Activated T-helper 2 cell treated with anti-CD3 and anti-CD28 coated beads, Interferon-gamma antibody, Interleukin-2, Interleukin-4, amounts not matched to agents 10 μg/mL and 5 μg/mL and 100 μg/mL, durations not matched to agents 14 hours and 24 hours and 36 hours (primary cell): Measurements from ENCODE around the gene NUP133. TPM values are rescaled to one million over a fixed set of nuclear protein-coding genes. Genes with fewer than 3 reads are reported as not detected.

Experiments used
- DNase-seq: peaks from one replicate; pipeline ENCODE4 v3.0.0; 2021; ENCODE audit warnings: low spot score
- H3K27ac Mint-ChIP-seq: one replicate; pipeline ENCODE4 v1.8.0; 2021; ENCODE audit warnings: mixed read lengths
- H3K27me3 Mint-ChIP-seq: one replicate; pipeline ENCODE4 v1.8.0; 2021; ENCODE audit warnings: low read depth, mixed read lengths
- H3K36me3 Mint-ChIP-seq: one replicate; pipeline ENCODE4 v1.8.0; 2021; ENCODE audit warnings: low read depth, mixed read lengths
- H3K4me1 Mint-ChIP-seq: one replicate; pipeline ENCODE4 v1.8.0; 2021; ENCODE audit warnings: low read depth, mixed read lengths
- H3K4me3 Mint-ChIP-seq: one replicate; pipeline ENCODE4 v1.8.0; 2021; ENCODE audit warnings: low read depth, mild to moderate bottlenecking, moderate library complexity, mixed read lengths
- H3K9me3 Mint-ChIP-seq: one replicate; pipeline ENCODE4 v1.8.0; 2021; ENCODE audit warnings: mixed read lengths
- intact Hi-C: fragments of 100-400 bp; cut with micrococcal nuclease; formaldehyde crosslinking; loops from one replicate; pipeline ENCODE4 v1.15.1; 2023
- total RNA-seq: library from RNA; stranded (reverse); gene quantifications from 2 replicates; pipeline ENCODE4 v1.2.3, GENCODE V29; 2022

The NUP133 gene
- total RNA-seq = 49.2 and 50.1 TPM in 2 replicates

DNA sequence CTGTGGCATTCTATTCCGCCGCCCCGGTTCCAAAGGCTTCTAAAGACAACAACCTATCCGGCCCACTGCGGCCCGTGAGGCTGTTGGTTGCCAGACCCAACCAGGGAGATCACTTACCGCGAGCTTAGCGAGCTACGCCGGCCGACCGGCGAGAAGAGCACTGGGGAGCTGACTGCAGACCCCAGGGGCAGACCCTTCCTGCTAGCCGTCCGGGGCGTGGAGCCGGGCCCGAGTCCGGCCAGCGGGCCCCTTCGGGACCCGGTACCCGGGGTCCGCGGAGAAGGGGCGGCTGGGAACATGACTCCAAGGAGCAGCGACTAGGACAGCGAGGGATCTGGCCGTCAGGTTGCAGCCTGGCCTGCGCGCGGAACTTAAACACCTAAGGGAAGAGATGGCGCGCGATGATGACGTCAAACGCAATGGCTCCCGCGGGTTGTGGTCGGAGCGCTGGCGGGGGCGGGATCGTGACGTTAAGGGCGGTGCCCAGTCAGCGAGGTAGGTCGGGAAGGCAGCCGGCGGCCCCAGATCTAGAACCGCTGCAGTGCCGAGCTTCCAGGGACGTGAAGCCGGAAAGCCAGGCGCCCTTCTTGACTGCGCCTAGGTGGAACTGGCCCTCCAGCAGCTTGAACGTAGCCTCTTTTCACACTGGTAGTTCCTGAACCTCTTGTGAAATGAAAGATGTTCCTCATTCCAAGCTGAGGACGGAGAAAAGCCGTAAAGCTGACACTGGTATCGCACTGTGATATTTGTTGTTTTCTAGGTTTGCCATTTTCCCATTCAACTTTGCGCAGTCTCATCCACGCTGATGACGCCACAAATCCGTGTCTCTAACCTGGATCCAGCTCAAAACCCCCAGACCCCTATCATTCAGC, at the start of gene NUP133:
TSS of gene NUP133 (minus strand) at position 391 of the 872 bp plus-strand sequence. CDS start at position 299, 92 bp downstream.
- Mint-ChIP-seq H3K9me3 (no peaks in the 10 kb centered on the region), H3K36me3 (peaks cover 8% of the 10 kb centered on the region), H3K4me1 (peaks cover 21% of the 10 kb centered on the region), H3K4me3 (peak within 1 kb of the TSS; percentile 89), H3K27ac (peak within 1 kb of the TSS; percentile 89), H3K27me3 (no peaks in the 10 kb centered on the region)
- DNase-seq = peak; percentile 96
- intact Hi-C loops = loop anchor here (1.0 to 5.0 kb wide), 3 partner anchors 51 to 166 kb away; partner anchors contain the start of genes CCSAP, TAF5L and URB2

DNA sequence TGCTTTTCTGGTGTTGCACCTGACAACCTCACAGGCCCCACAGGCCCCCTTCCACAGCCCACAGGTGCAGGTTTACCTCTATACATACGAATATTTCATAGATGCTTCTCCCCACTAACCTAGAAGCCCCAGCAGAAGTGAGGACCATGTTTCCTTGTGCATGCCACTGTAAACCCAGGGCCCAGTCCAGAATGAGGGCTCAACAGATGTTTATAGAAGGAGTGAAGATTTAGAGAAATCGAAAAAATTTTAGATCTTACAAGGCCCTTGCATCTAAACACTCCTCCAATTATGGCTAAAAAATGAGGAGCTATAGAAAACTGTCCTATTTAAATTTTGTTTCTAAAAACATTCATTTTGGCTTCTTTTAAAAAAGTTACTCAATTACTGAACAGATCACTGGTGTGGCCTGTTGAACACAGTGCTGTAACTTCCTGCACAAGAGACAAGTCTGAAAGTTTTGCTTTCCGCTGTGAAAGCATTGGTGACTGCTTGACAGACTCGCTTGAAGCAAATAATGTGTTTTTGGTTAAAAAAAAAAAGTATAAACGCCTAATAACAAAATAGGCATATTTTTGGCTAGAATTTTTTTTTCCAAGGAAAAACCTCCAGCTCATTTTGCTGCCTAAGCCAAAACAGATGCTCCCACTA, 49.2 kb upstream of the NUP133 start:
- Mint-ChIP-seq H3K4me1 (peaks cover 36% of the 10 kb centered on the region), H3K27me3 (no peaks in the 10 kb centered on the region), H3K4me3 (peak overlapping the region; percentile 87), H3K9me3 (no peaks in the 10 kb centered on the region), H3K27ac (peak overlapping the region; percentile 79), H3K36me3 (peaks cover 21% of the 10 kb centered on the region)
- intact Hi-C loops = loop anchor here (5.0 kb wide), 1 partner anchor 1085 kb away; the partner anchor contains the start of gene COG2
- DNase-seq = no peak

DNA sequence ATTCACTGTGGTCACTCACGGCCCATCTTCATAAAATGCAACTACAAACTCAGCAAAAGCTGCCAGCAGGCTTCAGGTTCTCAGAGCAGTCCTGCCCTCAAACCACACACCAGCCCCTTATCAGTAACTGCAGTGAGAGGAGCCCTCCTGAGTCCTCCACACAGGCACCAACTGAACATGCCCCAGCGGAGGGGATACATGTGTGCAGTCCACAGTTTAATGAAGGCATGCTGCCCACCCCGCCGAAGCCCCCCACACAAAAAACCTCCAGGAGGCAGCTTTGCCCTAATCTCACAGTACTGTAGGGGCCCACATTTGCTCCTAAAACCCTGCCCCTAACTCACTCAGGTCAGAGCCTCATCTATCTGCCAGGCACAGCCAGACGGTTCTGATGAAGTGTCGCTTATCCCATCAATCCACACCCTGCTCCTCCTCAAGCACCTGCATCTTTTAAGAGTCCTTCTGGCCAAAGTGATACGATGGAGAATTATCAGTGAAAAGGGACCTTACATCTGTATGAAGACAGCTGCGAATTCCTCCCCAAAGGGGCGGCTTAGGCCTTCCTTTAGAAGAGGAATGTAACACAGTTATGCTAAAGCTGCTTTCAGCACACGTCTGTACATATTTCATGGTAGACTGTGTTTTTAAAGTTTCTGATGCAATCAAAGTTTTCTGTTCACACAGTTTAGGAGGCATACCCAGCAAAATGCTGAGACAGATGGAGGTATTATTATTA, 46.9 kb upstream of the NUP133 start:
- no peaks in the 10 kb centered on the region for H3K27me3 Mint-ChIP-seq
- no peaks in the 10 kb centered on the region for H3K9me3 Mint-ChIP-seq
- peaks cover 21% of the 10 kb centered on the region for H3K36me3 Mint-ChIP-seq
- intact Hi-C loops = loop anchor here (5.0 kb wide), 1 partner anchor 1087 kb away; the partner anchor contains the start of gene COG2
- no peak overlapping the region for H3K27ac Mint-ChIP-seq
- peaks cover 41% of the 10 kb centered on the region for H3K4me1 Mint-ChIP-seq
- no peak overlapping the region for H3K4me3 Mint-ChIP-seq
- DNase-seq = no peak

DNA sequence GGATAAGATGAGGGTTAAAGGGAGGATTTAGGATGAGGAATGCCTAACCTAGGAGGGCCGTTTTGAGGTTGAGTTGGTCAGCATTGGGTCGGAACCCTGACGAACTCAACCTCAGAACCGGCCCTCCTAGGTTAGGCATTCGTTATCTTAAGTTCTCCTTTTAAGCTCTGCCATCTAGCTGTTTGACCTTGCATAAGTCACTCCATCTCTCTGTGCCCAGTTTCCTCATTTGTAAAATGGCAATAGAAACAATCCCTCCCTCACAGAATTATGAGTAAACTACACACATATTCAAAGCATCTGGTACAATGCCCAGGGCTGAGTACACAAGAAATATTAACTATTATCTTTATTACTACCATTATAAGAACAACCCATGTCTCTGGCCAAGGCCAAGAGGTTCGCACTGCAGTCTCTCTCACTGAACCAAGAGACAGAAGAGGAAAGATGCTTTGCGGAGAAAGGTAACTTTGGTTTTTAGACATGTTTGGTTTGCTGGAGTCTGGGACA, 45.5 kb upstream of the NUP133 start:
- peaks cover 34% of the 10 kb centered on the region for H3K4me1 Mint-ChIP-seq
- no peak overlapping the region for H3K4me3 Mint-ChIP-seq
- peaks cover 32% of the 10 kb centered on the region for H3K36me3 Mint-ChIP-seq
- no peaks in the 10 kb centered on the region for H3K27me3 Mint-ChIP-seq
- intact Hi-C loops = no loop called here
- no peak for DNase-seq
- no peak overlapping the region for H3K27ac Mint-ChIP-seq
- no peaks in the 10 kb centered on the region for H3K9me3 Mint-ChIP-seq

DNA sequence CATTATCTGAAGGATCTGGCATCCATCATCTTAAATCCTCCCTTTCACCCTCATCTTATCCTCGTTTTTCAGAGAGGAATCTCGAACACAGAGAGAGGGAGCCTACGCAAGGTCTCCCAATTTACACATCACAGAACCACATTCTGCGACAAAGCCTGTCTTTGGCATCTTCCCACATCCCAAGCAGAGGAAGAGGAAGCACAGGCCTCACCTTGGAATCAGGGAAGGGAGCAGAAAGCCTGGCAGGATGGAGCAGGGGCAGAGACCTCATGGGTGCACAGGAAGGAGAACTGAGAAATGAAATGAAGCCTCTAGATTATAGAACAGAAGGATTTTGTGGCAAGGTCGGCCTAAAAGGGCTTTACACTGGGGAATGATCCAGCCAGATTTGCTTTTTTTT, 44.6 kb upstream of the NUP133 start:
- no peaks in the 10 kb centered on the region for H3K9me3 Mint-ChIP-seq
- intact Hi-C loops = no loop called here
- H3K36me3 Mint-ChIP-seq = peaks cover 39% of the 10 kb centered on the region
- H3K27ac Mint-ChIP-seq = no peak overlapping the region
- H3K4me1 Mint-ChIP-seq = peaks cover 34% of the 10 kb centered on the region
- no peak for DNase-seq
- no peak overlapping the region for H3K4me3 Mint-ChIP-seq
- no peaks in the 10 kb centered on the region for H3K27me3 Mint-ChIP-seq

DNA sequence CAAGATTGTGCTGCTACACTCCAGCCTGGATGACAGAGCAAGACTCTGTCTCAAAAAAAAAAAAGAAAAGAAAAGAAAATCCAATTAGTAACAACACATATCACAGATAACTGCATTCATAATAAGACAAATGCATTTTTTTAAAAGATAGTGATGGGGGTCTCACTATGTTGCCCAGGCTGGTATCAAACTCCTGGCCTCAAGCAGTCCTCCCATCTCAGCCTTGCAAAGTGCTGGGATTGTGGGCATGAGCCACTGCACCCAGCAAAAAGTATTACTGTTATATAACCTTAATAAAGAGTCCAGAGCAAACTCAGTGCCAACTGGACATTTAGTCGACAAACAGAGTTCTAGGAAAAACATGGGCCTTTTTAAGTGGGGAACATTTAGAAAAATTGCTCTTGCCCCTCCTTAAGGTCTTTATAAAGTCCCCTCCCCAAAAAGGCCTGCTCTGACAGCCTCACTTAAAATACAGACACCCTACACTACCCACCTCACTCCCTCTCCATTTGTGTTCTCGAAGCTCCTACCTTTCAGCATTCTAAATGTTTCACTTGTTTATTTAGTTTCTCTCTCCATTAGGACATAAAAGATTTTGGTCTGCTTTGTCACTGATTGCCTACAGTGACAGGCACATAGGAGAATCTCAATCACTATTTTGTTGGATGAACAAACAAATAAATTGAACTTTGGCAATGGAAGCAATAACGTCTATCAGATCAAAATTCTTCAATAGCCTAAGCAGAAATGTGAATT, 42.8 kb upstream of the NUP133 start:
- Mint-ChIP-seq H3K4me1 (peaks cover 22% of the 10 kb centered on the region), H3K9me3 (no peaks in the 10 kb centered on the region), H3K4me3 (no peak overlapping the region), H3K36me3 (peaks cover 40% of the 10 kb centered on the region), H3K27ac (peak overlapping the region; percentile 5), H3K27me3 (no peaks in the 10 kb centered on the region)
- no peak for DNase-seq
- intact Hi-C loops = no loop called here

DNA sequence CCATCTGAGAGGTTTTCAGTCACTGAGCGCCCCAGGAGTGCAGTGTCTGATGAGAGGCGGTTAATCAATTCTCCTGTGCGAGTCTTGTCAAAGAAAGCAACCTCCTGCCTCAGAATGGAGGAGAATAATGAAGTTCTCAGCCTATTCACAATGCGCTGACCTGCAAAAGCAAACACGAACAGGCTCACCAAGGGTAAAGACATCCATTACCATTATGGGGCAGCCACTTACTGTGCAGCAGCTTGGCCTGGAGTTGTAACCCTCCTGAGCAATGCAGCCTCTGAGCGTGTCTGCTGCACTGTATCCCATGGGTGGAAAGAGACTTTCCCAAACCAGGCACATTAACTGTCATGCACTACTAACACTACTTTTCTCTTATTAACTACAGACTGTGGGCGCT, 39.4 kb upstream of the NUP133 start:
- intact Hi-C loops = no loop called here
- Mint-ChIP-seq H3K27ac (no peak overlapping the region), H3K4me1 (peaks cover 17% of the 10 kb centered on the region), H3K9me3 (no peaks in the 10 kb centered on the region), H3K36me3 (peaks cover 54% of the 10 kb centered on the region), H3K4me3 (no peak overlapping the region), H3K27me3 (no peaks in the 10 kb centered on the region)
- no peak for DNase-seq

DNA sequence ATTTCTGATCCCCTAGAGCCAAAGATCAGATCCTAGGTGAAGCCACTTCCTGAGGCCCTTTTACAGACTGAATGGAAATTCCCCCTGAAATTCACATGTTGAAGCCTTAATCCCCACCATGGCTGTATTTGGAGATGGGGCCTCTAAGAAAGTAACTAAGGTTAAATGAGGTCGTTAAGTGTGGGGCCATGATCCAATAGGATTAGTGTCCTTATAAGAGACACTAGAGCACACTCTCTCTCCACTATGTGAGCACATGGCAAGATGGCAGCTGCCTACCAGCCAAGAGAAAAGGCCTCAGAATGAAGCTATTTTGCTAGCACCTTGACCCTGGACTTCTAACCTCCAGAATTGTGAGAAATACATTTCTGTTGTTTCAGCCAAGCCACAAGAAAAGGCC, 36.4 kb upstream of the NUP133 start:
- Mint-ChIP-seq H3K27ac (no peak overlapping the region), H3K4me3 (no peak overlapping the region), H3K36me3 (peaks cover 73% of the 10 kb centered on the region), H3K9me3 (no peaks in the 10 kb centered on the region), H3K27me3 (no peaks in the 10 kb centered on the region), H3K4me1 (peaks cover 21% of the 10 kb centered on the region)
- no peak for DNase-seq
- intact Hi-C loops = no loop called here

DNA sequence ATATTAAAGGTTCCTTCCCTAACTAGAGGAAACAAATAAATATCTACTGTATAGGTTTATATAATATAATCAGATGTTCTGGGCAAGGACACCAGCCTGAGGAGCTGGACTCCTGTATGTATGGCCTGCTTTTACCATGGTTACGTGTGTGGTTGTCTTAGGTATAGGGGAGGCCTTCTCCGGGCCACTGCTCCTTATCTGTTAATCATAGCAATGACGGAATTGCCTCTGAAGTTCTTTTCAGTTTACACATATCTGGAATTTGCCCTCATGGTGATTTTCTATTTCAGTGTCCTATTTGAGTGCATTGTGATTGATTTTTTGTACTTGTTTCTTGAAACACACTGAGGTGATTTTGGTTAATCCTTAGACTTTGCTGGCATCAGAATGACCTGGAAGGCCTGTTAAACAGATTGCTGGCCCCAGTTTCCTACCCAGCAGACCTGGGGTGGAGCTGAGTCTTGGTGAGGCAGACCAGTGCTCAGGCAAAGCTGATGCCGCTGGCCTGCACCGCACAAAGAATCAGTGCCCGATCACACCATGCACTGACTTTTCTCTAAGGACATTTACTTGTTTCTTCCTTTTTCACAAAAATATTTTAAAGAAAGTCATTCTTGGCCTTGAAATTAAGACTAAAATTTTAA, 31.8 kb upstream of the NUP133 start:
- H3K27me3 Mint-ChIP-seq = no peaks in the 10 kb centered on the region
- H3K4me1 Mint-ChIP-seq = peaks cover 23% of the 10 kb centered on the region
- no peaks in the 10 kb centered on the region for H3K9me3 Mint-ChIP-seq
- intact Hi-C loops = no loop called here
- H3K36me3 Mint-ChIP-seq = peaks cover 79% of the 10 kb centered on the region
- H3K27ac Mint-ChIP-seq = no peak overlapping the region
- DNase-seq = no peak
- H3K4me3 Mint-ChIP-seq = no peak overlapping the region

DNA sequence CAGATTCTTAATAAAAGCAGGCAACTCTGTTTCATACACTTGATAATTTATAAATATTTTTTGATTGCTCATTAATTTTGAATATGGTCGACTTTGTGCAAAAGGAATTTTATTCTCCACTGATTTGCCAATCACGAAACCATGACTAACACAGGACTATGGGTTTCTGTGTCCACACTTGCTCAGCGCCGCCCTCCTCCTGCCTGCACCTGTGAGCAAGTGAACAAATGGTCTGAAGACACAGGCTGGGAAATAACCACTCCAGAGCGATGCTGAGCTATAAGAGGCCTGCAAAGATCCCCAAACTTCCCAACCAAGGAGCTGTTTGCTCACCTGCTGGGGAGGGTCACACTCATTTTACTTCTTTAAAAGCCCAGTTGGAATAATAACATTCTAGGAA, 30.8 kb upstream of the NUP133 start:
- Mint-ChIP-seq H3K36me3 (peaks cover 74% of the 10 kb centered on the region), H3K4me1 (peaks cover 18% of the 10 kb centered on the region), H3K27me3 (no peaks in the 10 kb centered on the region), H3K4me3 (no peak overlapping the region), H3K9me3 (no peaks in the 10 kb centered on the region), H3K27ac (no peak overlapping the region)
- intact Hi-C loops = no loop called here
- no peak for DNase-seq

DNA sequence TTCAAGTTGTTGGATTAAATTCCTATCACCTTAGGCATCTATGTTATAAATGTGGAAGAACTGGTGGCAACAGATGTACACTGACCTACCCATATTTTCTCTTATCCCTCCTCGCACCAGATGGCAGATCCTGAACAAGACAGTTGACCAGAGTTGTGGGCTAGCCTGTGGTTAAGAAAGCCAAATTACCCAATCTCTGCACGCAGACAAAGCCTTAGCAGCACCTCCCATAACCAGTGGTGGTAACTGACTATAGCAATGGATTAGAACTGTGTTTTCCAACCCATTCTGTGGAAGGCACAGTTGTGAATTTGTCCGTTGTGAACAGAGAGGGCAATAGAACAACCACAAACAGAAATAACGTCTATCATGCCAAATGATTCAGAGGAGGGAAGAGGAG, 29.8 kb upstream of the NUP133 start:
- intact Hi-C loops = no loop called here
- Mint-ChIP-seq H3K27me3 (no peaks in the 10 kb centered on the region), H3K9me3 (no peaks in the 10 kb centered on the region), H3K4me1 (peaks cover 15% of the 10 kb centered on the region), H3K4me3 (no peak overlapping the region), H3K36me3 (peaks cover 72% of the 10 kb centered on the region), H3K27ac (no peak overlapping the region)
- DNase-seq = no peak

DNA sequence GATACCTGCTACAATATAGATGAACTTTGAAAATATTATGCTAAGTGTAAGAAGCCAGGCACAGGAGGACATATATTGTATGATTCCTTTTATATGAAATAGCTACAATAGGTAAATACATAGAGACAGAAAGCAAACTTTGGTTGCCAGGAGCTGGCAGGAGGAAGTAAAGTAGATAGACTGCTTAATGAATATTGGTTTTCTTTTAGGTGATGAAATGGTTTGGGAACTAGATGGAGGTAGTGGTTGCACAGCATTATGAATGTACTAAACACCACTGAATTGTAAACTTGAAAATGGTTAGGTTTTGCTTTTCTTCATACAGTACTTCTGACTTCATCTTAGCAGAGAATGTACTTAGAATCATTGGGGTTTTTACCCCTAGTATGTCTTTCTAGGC, 28.8 kb upstream of the NUP133 start:
- H3K4me3 Mint-ChIP-seq = no peak overlapping the region
- intact Hi-C loops = no loop called here
- no peaks in the 10 kb centered on the region for H3K27me3 Mint-ChIP-seq
- DNase-seq = no peak
- no peaks in the 10 kb centered on the region for H3K9me3 Mint-ChIP-seq
- H3K27ac Mint-ChIP-seq = no peak overlapping the region
- peaks cover 67% of the 10 kb centered on the region for H3K36me3 Mint-ChIP-seq
- H3K4me1 Mint-ChIP-seq = peaks cover 8% of the 10 kb centered on the region
